NCI-H128 (cell line): ENCODE measurements around the gene PFKL.
"Not testable (repeated sequence)": the region's sequence is repeated elsewhere in the genome, so short reads cannot be mapped to it uniquely, and the experiment has no call there.

Experiments
- DNase-seq: peaks from one replicate; lab custom pipeline; 2025; ENCODE audit not compliant: unreplicated experiment; lab: John Stamatoyannopoulos, UW

Gene PFKL

GRCh38 chr21:44341726-44342458 lies 42.0 kb downstream of the PFKL start:
- DNase-seq = not testable (repeated sequence)

DNA sequence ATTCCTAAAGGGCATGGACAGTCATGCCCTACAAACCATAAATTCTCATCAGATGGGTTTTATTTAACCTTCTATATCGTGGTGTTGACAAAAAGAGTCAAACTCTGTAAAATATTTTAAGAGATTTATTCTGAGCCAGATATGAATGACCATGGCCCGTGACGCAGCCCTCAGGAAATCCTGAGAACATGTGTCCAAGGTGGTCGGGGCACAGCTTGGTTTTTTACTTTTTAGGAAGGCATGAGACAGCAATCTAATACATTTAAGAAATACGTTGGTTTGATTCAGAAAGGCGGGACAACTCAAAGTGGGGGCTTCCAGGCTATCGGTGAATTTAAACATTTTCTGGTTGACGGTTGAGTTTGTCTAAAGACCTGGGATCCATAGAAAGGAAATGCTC lies 43.1 kb downstream of the PFKL start:
- DNase-seq = not testable (repeated sequence)

GRCh38 chr21:44344541-44345183 lies 44.8 kb downstream of the PFKL start:
- DNase-seq = no peak

DNA sequence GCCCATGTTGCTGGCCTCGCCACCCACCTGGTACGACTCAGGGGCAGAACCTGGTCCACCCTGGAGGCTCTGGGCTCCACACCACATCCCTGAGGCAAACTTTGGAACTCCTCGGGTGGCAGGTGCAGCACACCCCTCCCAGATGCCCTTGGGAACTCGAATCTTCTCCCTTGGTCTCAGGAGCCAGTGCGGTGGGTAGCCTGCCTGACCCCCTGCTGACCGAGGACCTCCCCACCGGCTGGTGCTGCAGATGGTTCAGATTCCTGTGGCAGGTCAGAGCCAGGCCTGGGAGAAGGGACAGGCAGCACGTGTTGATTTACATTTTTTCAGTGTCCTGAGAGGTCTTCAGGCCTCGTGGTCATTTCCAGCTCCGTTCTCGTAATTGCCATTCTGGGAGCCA lies 45.6 kb downstream of the PFKL start:
- no peak for DNase-seq

- peak; percentile 85 for DNase-seq
Observed at GRCh38 chr21:44347911-44348451, 48.1 kb downstream of the PFKL start.

- DNase-seq = no peak
Observed at GRCh38 chr21:44348861-44349260, 49.0 kb downstream of the PFKL start.

- DNase-seq = no peak
Observed at GRCh38 chr21:44349416-44349846, 49.6 kb downstream of the PFKL start.

GRCh38 chr21:44349847-44350772 lies 50.3 kb downstream of the PFKL start:
- no peak for DNase-seq

DNA sequence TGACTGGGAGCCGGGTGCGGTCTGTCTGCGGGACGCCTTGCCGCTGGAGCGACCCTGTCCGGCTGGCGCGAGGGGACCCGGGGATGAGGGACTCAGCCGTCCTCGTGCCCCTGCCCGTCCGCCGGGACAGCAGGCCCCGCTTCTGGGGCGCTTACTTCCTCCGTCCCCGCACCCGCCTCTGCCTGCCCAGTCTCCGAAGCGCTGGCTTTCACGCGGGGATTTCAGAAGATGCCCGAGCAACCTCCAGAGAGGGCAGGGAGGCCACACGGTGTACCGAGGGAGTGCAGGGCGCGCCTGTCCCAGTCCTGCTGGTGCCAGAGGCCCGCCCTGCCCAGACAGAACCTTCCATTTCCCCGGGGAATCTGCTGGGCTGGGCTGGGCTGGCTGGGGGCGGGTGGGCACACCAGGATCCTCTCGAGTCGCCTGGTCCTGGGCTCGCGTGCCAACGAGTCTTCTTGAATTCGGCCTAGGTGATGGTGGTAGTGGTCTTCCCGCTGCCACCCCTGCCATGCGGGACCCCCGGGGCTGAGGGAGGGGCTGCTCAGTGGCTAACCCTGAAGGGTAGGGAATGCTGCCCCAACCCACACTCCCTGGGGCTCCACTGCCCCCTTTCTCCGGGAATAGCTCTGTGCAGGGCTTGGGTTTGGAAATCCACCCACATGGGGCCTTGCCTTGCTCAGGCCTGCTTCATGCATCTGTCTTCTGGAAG lies 51.1 kb downstream of the PFKL start:
- no peak for DNase-seq

DNA sequence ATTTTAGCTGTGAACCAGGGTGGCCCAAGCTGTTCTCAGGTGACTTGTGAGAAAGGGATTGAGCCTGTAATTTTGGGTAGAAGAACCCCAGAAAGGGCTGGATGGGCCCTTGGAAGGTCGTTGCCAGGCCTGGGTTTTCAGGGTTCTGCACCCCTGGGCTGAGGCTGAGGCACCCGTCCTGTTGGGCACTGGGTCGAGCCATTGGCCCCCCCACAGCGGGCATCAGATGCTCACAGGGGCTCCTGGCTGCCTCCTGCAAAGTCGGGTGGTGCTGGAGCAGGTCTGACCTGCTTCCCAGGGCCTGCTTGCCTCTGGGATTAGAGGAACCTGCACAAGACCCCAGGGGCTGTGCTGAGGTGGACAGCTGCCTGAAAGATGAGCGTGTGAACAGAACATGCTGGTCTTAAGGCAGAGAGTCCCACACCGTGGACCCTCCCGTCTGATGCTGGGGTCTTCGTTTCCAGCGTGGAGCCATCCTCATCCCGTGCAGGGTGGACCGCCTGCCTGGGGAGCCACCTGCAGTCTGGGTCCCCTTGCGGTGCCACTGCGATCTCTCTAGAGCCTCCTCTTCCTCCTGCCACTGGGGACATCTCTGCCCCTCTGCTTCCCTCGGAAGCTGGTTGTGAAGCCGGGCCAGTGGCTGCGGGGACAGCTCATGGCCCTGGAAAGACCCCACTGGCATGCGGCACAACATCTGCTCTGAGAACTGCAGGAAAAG lies 51.8 kb downstream of the PFKL start:
- no peak for DNase-seq

- no peak for DNase-seq
Observed at GRCh38 chr21:44352253-44352860, 52.5 kb downstream of the PFKL start.

DNA sequence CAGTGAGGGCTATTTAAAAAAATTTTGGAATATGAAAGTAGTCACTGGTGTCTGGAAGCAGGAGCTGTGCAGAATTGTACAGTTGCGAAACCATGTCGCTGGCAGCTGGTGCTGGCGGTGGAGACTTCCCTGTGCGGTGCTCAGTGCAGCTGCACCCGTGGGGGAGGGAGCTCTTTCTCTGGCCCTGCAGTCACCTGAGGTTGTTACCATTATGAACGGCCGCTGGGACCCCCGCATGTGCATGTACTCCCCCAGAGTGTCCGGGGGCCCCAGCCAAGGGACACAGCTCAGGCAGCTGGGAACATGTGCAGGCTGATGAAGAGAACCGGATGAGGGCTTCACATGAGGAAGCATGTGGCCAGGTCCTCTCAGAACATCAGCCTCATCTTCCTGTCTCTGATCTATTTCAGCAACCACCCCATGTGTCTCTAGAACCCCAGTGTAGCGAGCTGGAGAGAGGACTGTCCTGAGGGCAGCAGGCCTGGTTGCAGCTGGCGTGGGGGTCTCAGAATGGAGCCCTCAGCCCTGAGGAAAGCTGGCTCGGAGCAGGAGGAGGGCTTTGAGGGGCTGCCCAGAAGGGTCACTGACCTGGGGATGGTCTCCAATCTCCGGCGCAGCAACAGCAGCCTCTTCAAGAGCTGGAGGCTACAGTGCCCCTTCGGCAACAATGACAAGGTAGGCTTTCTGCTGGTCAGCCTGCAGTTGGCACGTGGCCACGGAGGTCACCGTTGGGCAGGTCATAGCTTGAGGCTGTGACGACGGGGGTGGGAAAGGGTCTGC lies 53.5 kb downstream of the PFKL start, which contains the start of gene TRPM2:
TSS of gene TRPM2 (plus strand) at position 431 of the 780 bp plus-strand sequence. CDS start at position 511, 80 bp downstream.
- DNase-seq = no peak

DNA sequence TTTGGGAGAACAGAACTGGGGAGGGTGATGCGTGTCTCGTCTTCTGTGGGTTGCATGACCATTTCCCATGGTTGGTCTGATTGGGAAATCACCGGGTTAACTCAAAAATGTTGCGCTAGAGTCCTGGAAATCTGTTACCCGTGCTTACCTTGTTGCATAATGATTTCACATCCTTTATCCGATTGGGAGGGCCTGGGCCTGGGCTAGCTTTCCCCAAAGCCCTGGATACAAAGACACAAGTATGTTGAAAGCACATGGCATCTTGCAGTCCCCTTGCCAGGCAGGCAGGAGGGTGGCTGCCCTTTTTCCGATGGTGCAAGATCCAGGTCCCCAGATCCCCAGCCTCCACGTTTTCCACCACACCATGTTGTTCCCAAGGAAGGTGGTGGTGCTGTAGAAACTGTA lies 54.1 kb downstream of the PFKL start:
- DNase-seq = no peak

DNA sequence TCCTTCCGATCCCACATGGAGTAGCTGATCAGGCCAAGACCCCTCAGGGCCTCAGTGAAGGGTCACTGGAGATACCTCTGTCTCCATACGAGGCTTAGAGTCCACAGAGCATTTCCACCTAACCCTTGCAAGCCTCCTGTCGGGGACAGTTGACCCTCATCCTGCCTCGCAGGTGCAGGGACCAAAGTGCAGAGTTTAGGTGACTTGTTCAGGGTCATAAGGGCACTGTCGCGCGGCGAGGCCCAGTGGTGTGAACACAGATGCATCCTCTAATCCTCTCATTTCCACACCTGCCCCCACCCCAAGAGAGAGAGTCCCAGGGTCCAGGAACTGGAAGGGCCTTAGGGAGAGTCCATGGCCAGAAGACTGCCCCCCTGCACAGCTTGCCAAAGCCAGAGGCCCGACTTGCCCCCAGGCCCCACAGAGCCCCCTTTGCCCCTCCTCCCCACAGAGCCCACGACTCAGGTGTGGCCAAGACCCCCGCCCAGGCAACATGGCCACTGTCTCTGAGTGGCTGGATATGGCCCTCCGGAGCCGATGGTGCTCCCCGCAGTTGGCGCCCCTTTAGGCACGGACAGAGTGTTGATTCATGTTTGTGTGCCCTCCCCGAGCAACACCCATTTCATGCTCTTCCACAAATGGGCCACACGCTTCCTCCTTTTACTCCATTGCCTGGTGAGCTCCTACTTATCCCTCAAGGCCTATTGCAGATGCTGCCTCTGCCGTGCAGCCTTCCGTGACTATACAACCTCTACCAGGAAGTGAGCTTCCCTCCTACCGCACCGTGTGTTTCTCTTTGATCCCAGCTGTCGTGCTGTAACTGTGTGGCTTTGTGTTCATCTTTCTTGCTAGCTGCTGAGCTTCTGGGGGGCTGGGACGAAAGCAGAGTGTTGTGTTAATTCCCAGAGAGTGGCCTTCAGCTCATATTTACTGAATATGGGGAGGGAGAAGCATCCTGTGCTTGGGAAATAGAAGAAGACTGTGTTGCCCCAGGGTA lies 55.2 kb downstream of the PFKL start:
- DNase-seq = no peak

- DNase-seq = no peak
Observed at GRCh38 chr21:44356160-44356559, 56.3 kb downstream of the PFKL start.

DNA sequence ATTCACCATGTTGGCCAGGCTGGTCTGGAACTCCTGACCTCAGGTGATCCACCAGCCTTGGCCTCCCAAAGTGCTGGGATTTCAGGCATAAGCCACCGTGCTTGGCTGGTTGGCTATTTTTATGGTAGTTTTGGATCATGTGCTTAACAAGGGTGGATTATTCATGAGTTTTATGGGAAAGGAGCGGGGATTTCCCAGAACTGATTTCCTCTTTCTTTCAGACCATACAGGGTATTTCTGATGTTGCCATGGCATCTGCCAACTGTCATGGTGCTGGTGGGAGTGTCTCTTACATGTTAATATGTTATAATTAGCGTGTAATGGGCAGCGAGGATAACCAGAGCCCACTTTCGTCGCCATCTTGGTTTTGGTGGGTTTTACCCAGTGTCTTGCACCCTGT lies 56.8 kb downstream of the PFKL start:
- no peak for DNase-seq

DNA sequence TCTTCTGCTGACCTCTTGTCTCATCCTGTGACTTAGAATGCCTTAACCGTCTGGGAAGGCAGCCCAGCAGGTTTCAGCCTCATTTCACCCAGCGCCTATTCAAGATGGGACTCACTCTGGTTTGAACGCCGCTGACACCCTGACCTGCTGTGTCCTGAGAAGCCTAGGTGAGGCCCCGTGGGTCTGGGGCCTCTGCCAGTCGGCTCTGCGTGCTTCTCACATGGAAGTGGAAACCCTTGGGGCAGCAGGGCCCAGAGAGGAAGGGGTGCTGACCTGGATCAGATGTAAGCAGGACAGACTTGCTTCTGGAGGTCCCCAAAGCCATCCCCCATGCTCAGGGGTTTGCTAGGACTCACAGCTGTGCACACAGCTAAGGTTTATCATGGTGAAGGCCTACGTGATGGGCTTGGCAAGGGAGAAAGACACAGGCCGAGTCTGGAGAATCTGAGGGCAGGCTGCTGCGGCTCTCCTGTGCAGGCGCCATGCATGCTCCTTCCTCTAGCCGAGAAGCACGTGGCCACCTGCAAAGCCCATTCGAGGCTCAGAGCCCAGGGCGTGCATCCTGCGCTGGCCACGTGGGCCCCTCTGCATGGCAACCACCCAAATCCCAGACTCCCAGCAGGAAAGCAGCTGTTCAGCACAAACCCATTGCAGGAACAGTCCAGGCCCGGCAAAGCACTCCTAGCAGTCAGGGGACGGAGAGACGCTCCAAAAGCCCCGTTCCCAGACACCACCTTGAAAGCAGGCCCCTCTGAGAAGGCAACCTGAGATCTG lies 57.4 kb downstream of the PFKL start:
- no peak for DNase-seq
